T-helper 2 cell treated with Interferon-gamma antibody and Interleukin-4, amounts not matched to agents 5 μg/mL and 100 μg/mL, for 36 hours (primary cell): ENCODE results near the gene RRAS.

Experiments used
- DNase-seq: peaks from one replicate; pipeline ENCODE4 v3.0.0; 2021; ENCODE audit warnings: low spot score
- H3K27ac Mint-ChIP-seq: one replicate; pipeline ENCODE4 v1.8.0; 2021; ENCODE audit warnings: mild to moderate bottlenecking, mixed read lengths
- H3K27me3 Mint-ChIP-seq: one replicate; pipeline ENCODE4 v1.8.0; 2021; ENCODE audit warnings: low read depth, mixed read lengths
- H3K36me3 Mint-ChIP-seq: one replicate; pipeline ENCODE4 v1.8.0; 2021; ENCODE audit warnings: low read depth, mixed read lengths
- H3K4me1 Mint-ChIP-seq: one replicate; pipeline ENCODE4 v1.8.0; 2021; ENCODE audit warnings: low read depth, mixed read lengths
- H3K4me3 Mint-ChIP-seq: one replicate; pipeline ENCODE4 v1.8.0; 2022; ENCODE audit warnings: mild to moderate bottlenecking, moderate library complexity, mixed read lengths
- H3K9me3 Mint-ChIP-seq: one replicate; pipeline ENCODE4 v1.8.0; 2021; ENCODE audit warnings: mixed read lengths

RRAS gene

GRCh38 chr19:49680421-49681351, 40.7 kb upstream of the RRAS start:
- Mint-ChIP-seq H3K36me3 (peaks cover 24% of the 10 kb centered on the region), H3K27ac (peak overlapping the region; percentile 45), H3K9me3 (no peaks in the 10 kb centered on the region), H3K27me3 (no peaks in the 10 kb centered on the region), H3K4me3 (no peak overlapping the region), H3K4me1 (peaks cover 25% of the 10 kb centered on the region)
- peak; percentile 90 for DNase-seq

GRCh38 chr19:49679771-49680413, 39.9 kb upstream of the RRAS start:
- peak overlapping the region; percentile 45 for H3K27ac Mint-ChIP-seq
- no peak for DNase-seq
- H3K36me3 Mint-ChIP-seq = peaks cover 20% of the 10 kb centered on the region
- H3K9me3 Mint-ChIP-seq = no peaks in the 10 kb centered on the region
- no peaks in the 10 kb centered on the region for H3K27me3 Mint-ChIP-seq
- H3K4me1 Mint-ChIP-seq = peaks cover 25% of the 10 kb centered on the region
- H3K4me3 Mint-ChIP-seq = peak overlapping the region; percentile 21

- peaks cover 18% of the 10 kb centered on the region for H3K36me3 Mint-ChIP-seq
- H3K9me3 Mint-ChIP-seq = no peaks in the 10 kb centered on the region
- DNase-seq = no peak
- H3K27ac Mint-ChIP-seq = no peak overlapping the region
- peak overlapping the region; percentile 18 for H3K4me3 Mint-ChIP-seq
- H3K27me3 Mint-ChIP-seq = no peaks in the 10 kb centered on the region
- H3K4me1 Mint-ChIP-seq = peaks cover 25% of the 10 kb centered on the region
Measured at GRCh38 chr19:49678985-49679770, 39.2 kb upstream of the RRAS start.

GRCh38 chr19:49677901-49678674, 38.1 kb upstream of the RRAS start:
- DNase-seq = peak; percentile 75
- H3K27ac Mint-ChIP-seq = peak overlapping the region; percentile 87
- no peaks in the 10 kb centered on the region for H3K27me3 Mint-ChIP-seq
- peak overlapping the region; percentile 89 for H3K4me3 Mint-ChIP-seq
- peaks cover 15% of the 10 kb centered on the region for H3K36me3 Mint-ChIP-seq
- H3K4me1 Mint-ChIP-seq = peaks cover 27% of the 10 kb centered on the region
- H3K9me3 Mint-ChIP-seq = no peaks in the 10 kb centered on the region

GRCh38 chr19:49677231-49677900, 37.4 kb upstream of the RRAS start, which contains the start of gene PRMT1:
Gene PRMT1, plus strand, starts transcription at chr19:49677271. Its CDS starts 10 bp downstream, at chr19:49677281.
- H3K4me1 Mint-ChIP-seq = peaks cover 27% of the 10 kb centered on the region
- peaks cover 14% of the 10 kb centered on the region for H3K36me3 Mint-ChIP-seq
- no peaks in the 10 kb centered on the region for H3K9me3 Mint-ChIP-seq
- no peaks in the 10 kb centered on the region for H3K27me3 Mint-ChIP-seq
- peak within 1 kb of the TSS; percentile 98 for H3K27ac Mint-ChIP-seq
- DNase-seq = peak; percentile 57
- peak within 1 kb of the TSS; percentile 97 for H3K4me3 Mint-ChIP-seq

GRCh38 chr19:49676784-49677230, 36.9 kb upstream of the RRAS start:
- H3K4me1 Mint-ChIP-seq = peaks cover 29% of the 10 kb centered on the region

GRCh38 chr19:49676136-49676783, 36.3 kb upstream of the RRAS start:
- DNase-seq = no peak
- H3K27ac Mint-ChIP-seq = peak overlapping the region; percentile 98

More at GRCh38 chr19:49676784-49677230, 36.9 kb upstream of the RRAS start:
- DNase-seq = peak; percentile 98
- H3K9me3 Mint-ChIP-seq = no peaks in the 10 kb centered on the region
- peaks cover 14% of the 10 kb centered on the region for H3K36me3 Mint-ChIP-seq
- H3K27me3 Mint-ChIP-seq = no peaks in the 10 kb centered on the region
- H3K4me3 Mint-ChIP-seq = peak overlapping the region; percentile 97
- H3K27ac Mint-ChIP-seq = peak overlapping the region; percentile 98

GRCh38 chr19:49672131-49672919, 32.4 kb upstream of the RRAS start:
- peaks cover 22% of the 10 kb centered on the region for H3K36me3 Mint-ChIP-seq
- peak overlapping the region; percentile 53 for H3K27ac Mint-ChIP-seq
- peak; percentile 68 for DNase-seq
- H3K9me3 Mint-ChIP-seq = no peaks in the 10 kb centered on the region
- H3K27me3 Mint-ChIP-seq = no peaks in the 10 kb centered on the region
- H3K4me1 Mint-ChIP-seq = peaks cover 17% of the 10 kb centered on the region
- H3K4me3 Mint-ChIP-seq = no peak overlapping the region

More at GRCh38 chr19:49676136-49676783, 36.3 kb upstream of the RRAS start:
- Mint-ChIP-seq H3K27me3 (no peaks in the 10 kb centered on the region), H3K36me3 (peaks cover 14% of the 10 kb centered on the region), H3K4me3 (peak overlapping the region; percentile 97), H3K9me3 (no peaks in the 10 kb centered on the region), H3K4me1 (peaks cover 30% of the 10 kb centered on the region)

- H3K9me3 Mint-ChIP-seq = no peaks in the 10 kb centered on the region
- no peak overlapping the region for H3K27ac Mint-ChIP-seq
- H3K36me3 Mint-ChIP-seq = peaks cover 33% of the 10 kb centered on the region
- H3K4me3 Mint-ChIP-seq = no peak overlapping the region
- DNase-seq = no peak
- no peaks in the 10 kb centered on the region for H3K27me3 Mint-ChIP-seq
- H3K4me1 Mint-ChIP-seq = peaks cover 28% of the 10 kb centered on the region
Measured at GRCh38 chr19:49669516-49669915, 29.6 kb upstream of the RRAS start.

GRCh38 chr19:49667473-49667872, 27.5 kb upstream of the RRAS start:
- peak overlapping the region; percentile 96 for H3K27ac Mint-ChIP-seq
- peak overlapping the region; percentile 98 for H3K4me3 Mint-ChIP-seq
- no peak for DNase-seq
- peaks cover 39% of the 10 kb centered on the region for H3K36me3 Mint-ChIP-seq
- peaks cover 36% of the 10 kb centered on the region for H3K4me1 Mint-ChIP-seq
- H3K27me3 Mint-ChIP-seq = no peaks in the 10 kb centered on the region
- H3K9me3 Mint-ChIP-seq = no peaks in the 10 kb centered on the region

- Mint-ChIP-seq H3K9me3 (no peaks in the 10 kb centered on the region), H3K27me3 (no peaks in the 10 kb centered on the region), H3K36me3 (peaks cover 32% of the 10 kb centered on the region), H3K4me3 (peak overlapping the region; percentile 98), H3K4me1 (peaks cover 29% of the 10 kb centered on the region), H3K27ac (peak overlapping the region; percentile 96)
- DNase-seq = no peak
Measured at GRCh38 chr19:49666120-49666444, 26.1 kb upstream of the RRAS start.
